ENCODE measurements around the gene SLC32A1.

The SLC32A1 gene

GRCh38 chr20:38723848-38724625 lies at the start of gene SLC32A1:
Gene SLC32A1, plus strand, starts transcription at chr20:38724486. Its CDS starts 239 bp downstream, at chr20:38724725.
- no peak for DNase-seq

GRCh38 chr20:38674765-38675133 lies 49.5 kb upstream of the SLC32A1 start:
- DNase-seq = no peak

- no peak for DNase-seq
Measured at GRCh38 chr20:38676576-38676975, 47.7 kb upstream of the SLC32A1 start.

- peak; percentile 17 for DNase-seq
Measured at GRCh38 chr20:38680500-38681306, 43.6 kb upstream of the SLC32A1 start.

- DNase-seq = no peak
Measured at GRCh38 chr20:38685271-38685670, 39.0 kb upstream of the SLC32A1 start.

GRCh38 chr20:38685853-38686473 lies 38.3 kb upstream of the SLC32A1 start:
- peak; percentile 23 for DNase-seq

GRCh38 chr20:38692436-38693411 lies 31.6 kb upstream of the SLC32A1 start:
- peak; percentile 33 for DNase-seq

- no peak for DNase-seq
Measured at GRCh38 chr20:38697306-38697705, 27.0 kb upstream of the SLC32A1 start.

- no peak for DNase-seq
Measured at GRCh38 chr20:38698541-38698940, 25.7 kb upstream of the SLC32A1 start.

GRCh38 chr20:38700141-38700540 lies 24.1 kb upstream of the SLC32A1 start:
- DNase-seq = no peak

- no peak for DNase-seq
Measured at GRCh38 chr20:38700926-38701325, 23.4 kb upstream of the SLC32A1 start.

GRCh38 chr20:38703526-38703925 lies 20.8 kb upstream of the SLC32A1 start:
- DNase-seq = no peak

- DNase-seq = no peak
Measured at GRCh38 chr20:38704136-38704535, 20.1 kb upstream of the SLC32A1 start.

GRCh38 chr20:38706509-38706908 lies 17.8 kb upstream of the SLC32A1 start:
- no peak for DNase-seq

GRCh38 chr20:38714308-38714707 lies 10.0 kb upstream of the SLC32A1 start:
- DNase-seq = no peak

- DNase-seq = no peak
Measured at GRCh38 chr20:38715646-38716045, 8.6 kb upstream of the SLC32A1 start.

GRCh38 chr20:38722683-38723016 lies 1.6 kb upstream of the SLC32A1 start:
- DNase-seq = no peak

GRCh38 chr20:38723017-38723847 lies 1.1 kb upstream of the SLC32A1 start:
- DNase-seq = no peak

- DNase-seq = no peak
Measured at GRCh38 chr20:38724626-38725147, 401 bp downstream of the SLC32A1 start.

- peak; percentile 13 for DNase-seq
Measured at GRCh38 chr20:38725148-38725901, 1.0 kb downstream of the SLC32A1 start.
